Measurements from ENCODE around the gene SAMD4B.
A peak's percentile ranks its signal among the peaks of the same experiment; 100 is the strongest.

The SAMD4B gene

DNA sequence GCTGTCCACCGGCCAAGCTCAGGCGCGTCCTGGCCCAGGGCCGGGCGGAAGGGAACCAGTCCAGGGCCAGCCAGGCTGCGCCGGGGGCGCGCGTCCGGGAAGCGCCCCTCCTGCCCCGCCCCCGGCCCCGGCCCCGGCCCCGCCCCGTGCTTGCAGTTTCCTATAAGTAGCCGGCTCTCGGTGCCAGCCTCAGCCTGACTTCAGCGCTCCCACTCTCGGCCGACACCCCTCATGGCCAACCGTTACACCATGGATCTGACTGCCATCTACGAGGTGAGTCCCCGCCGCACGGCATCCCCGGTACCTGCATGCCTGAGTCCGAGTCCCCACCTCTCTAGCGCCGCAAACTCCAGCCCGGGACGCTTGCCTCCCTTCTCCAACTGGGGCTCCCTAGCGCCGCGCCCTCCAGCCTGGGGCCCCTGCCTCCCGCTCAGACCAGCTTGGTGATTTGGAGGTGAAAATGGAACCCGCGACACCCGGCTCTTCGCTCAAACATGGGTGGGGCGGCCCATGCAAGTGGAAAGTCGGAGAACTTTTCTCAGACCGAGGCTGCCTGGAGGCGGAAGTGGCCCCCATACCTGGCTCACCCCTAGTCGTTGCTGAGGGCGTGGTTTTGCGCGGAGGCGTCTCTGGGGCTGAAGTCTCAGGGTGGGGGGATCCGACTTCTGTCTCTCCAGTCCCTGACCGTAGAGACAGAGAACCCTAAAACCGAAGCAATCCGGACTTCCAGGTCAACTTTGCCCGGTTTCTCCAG, 64.6 kb downstream of the SAMD4B start, which contains the start of gene ZFP36:
Gene ZFP36 (plus strand): TSS at position 192 of the 754 bp plus-strand sequence. CDS start 58 bp downstream, at position 250.
- TF ChIP-seq, protein P1, sequence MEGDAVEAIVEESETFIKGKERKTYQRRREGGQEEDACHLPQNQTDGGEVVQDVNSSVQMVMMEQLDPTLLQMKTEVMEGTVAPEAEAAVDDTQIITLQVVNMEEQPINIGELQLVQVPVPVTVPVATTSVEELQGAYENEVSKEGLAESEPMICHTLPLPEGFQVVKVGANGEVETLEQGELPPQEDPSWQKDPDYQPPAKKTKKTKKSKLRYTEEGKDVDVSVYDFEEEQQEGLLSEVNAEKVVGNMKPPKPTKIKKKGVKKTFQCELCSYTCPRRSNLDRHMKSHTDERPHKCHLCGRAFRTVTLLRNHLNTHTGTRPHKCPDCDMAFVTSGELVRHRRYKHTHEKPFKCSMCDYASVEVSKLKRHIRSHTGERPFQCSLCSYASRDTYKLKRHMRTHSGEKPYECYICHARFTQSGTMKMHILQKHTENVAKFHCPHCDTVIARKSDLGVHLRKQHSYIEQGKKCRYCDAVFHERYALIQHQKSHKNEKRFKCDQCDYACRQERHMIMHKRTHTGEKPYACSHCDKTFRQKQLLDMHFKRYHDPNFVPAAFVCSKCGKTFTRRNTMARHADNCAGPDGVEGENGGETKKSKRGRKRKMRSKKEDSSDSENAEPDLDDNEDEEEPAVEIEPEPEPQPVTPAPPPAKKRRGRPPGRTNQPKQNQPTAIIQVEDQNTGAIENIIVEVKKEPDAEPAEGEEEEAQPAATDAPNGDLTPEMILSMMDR (IDR thresholded peaks at IDR 0.05; ENCODE audit: insufficient read depth, low read depth, low read length, missing control alignments) = no peak
- peak within 1 kb of the TSS; percentile 98 for H3K4me3 ChIP-seq (ENCODE audit: low read length)
- peak; percentile 85 for DNase-seq (ENCODE audit: low read depth)

DNA sequence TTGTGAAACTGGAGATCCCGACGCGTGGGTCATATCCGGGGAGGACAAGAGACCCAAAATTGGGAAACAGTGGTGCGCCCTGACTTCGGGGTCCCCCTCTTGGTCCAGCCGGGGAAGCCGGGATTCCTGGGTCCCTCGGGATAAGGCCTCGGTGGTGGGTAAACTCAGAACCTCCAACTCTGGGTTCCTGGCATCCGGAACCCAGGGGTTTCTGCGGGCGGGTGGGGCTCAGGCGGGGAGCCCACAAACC, 65.1 kb downstream of the SAMD4B start:
- no peak for DNase-seq (ENCODE audit: low read depth)
- TF ChIP-seq, protein P1 (IDR thresholded peaks at IDR 0.05; ENCODE audit: insufficient read depth, low read depth, low read length, missing control alignments) = no peak
- H3K4me3 ChIP-seq (ENCODE audit: low read length) = peak overlapping the region; percentile 98

DNA sequence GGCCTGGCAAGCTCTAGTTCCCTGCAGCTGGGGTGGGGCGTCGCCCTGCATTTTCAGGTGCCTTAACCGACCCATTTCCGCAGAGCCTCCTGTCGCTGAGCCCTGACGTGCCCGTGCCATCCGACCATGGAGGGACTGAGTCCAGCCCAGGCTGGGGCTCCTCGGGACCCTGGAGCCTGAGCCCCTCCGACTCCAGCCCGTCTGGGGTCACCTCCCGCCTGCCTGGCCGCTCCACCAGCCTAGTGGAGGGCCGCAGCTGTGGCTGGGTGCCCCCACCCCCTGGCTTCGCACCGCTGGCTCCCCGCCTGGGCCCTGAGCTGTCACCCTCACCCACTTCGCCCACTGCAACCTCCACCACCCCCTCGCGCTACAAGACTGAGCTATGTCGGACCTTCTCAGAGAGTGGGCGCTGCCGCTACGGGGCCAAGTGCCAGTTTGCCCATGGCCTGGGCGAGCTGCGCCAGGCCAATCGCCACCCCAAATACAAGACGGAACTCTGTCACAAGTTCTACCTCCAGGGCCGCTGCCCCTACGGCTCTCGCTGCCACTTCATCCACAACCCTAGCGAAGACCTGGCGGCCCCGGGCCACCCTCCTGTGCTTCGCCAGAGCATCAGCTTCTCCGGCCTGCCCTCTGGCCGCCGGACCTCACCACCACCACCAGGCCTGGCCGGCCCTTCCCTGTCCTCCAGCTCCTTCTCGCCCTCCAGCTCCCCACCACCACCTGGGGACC, 65.6 kb downstream of the SAMD4B start:
- TF ChIP-seq, protein P1 (IDR thresholded peaks at IDR 0.05; ENCODE audit: insufficient read depth, low read depth, low read length, missing control alignments) = no peak
- peak overlapping the region; percentile 98 for H3K4me3 ChIP-seq (ENCODE audit: low read length)
- peak; percentile 57 for DNase-seq (ENCODE audit: low read depth)

DNA sequence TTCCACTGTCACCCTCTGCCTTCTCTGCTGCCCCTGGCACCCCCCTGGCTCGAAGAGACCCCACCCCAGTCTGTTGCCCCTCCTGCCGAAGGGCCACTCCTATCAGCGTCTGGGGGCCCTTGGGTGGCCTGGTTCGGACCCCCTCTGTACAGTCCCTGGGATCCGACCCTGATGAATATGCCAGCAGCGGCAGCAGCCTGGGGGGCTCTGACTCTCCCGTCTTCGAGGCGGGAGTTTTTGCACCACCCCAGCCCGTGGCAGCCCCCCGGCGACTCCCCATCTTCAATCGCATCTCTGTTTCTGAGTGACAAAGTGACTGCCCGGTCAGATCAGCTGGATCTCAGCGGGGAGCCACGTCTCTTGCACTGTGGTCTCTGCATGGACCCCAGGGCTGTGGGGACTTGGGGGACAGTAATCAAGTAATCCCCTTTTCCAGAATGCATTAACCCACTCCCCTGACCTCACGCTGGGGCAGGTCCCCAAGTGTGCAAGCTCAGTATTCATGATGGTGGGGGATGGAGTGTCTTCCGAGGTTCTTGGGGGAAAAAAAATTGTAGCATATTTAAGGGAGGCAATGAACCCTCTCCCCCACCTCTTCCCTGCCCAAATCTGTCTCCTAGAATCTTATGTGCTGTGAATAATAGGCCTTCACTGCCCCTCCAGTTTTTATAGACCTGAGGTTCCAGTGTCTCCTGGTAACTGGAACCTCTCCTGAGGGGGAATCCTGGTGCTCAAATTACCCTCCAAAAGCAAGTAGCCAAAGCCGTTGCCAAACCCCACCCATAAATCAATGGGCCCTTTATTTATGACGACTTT, 66.4 kb downstream of the SAMD4B start:
- TF ChIP-seq, protein P1 (IDR thresholded peaks at IDR 0.05; ENCODE audit: insufficient read depth, low read depth, low read length, missing control alignments) = no peak
- peak; percentile 64 for DNase-seq (ENCODE audit: low read depth)
- H3K4me3 ChIP-seq (ENCODE audit: low read length) = peak overlapping the region; percentile 98

DNA sequence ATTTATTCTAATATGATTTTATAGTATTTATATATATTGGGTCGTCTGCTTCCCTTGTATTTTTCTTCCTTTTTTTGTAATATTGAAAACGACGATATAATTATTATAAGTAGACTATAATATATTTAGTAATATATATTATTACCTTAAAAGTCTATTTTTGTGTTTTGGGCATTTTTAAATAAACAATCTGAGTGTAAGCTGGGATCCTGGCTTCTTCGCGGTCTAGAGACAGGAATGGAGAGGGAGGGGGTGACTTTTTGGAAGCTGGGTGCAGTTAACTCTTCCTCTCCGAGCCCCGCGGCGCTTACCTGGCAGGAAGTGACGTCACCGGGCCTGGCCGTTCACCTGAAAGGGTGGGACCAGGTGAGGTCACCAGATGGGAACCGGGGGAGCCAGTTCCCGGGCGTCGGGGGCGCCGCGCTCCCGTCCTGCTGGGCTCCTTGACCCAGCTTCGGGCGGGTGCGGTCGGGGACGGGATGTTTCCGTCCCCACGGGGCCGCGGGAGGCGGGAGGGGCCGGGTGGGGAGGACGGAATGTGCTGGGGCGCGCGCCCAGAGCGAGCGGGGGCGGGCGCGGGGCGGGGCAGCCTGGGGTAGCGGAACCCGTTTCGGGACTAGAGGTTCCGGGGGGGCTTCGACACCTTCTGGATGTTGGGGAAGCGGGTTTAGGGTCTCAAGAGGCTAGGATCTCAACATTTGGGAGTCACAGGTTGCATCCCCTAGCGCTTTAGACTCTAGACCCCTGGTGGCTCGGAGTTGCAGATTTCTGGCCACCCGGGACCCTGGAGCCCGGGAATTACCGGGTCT, 67.2 kb downstream of the SAMD4B start:
- peak overlapping the region; percentile 98 for H3K4me3 ChIP-seq (ENCODE audit: low read length)
- DNase-seq (ENCODE audit: low read depth) = peak; percentile 98

More for the DNA sequence above, 67.2 kb downstream of the SAMD4B start:
- TF ChIP-seq, protein P1 (IDR thresholded peaks at IDR 0.05; ENCODE audit: insufficient read depth, low read depth, low read length, missing control alignments) = no peak

All from epithelial cell of esophagus (primary cell).